Kidney (tissue), 14 donors: ENCODE results near the gene MACROD1. TPM values are rescaled to one million over a fixed set of nuclear protein-coding genes. Genes with fewer than 3 reads are reported as not detected.

Source experiments
- DNase-seq, 5 donors: peaks; one replicate each; pipeline ENCODE4 v3.0.0-alpha.2; 2013 to 2020
- FAIRE-seq: peaks from 2 replicates; lab custom pipeline; 2012; peaks lifted over from hg19 to GRCh38; lab: Jason Lieb, UNC
- H3K27ac ChIP-seq, 2 donors: one replicate each; pipeline ENCODE4 v1.7.0; 2013; ENCODE audit warnings: low read depth in 2 of 2, low read length in 2 of 2, inconsistent platforms in 1 of 2
- H3K27me3 ChIP-seq: one replicate; pipeline ENCODE4 v1.7.1; 2013; ENCODE audit warnings: low read length, inconsistent platforms; ENCODE audit not compliant: control insufficient read depth, insufficient read depth
- H3K36me3 ChIP-seq, 3 donors: one replicate each; pipeline versions ENCODE4 v1.7.0 to v1.7.1; 2013; ENCODE audit warnings: low read length in 3 of 3, control low read depth in 1 of 3, inconsistent platforms in 1 of 3; ENCODE audit not compliant: insufficient read depth in 3 of 3, control insufficient read depth in 2 of 3
- H3K4me1 ChIP-seq, 3 donors: one replicate each; pipeline versions ENCODE4 v1.7.0 to v1.7.1; 2013; ENCODE audit warnings: low read length in 3 of 3, inconsistent platforms in 1 of 3, low read depth in 1 of 3; ENCODE audit not compliant: control insufficient read depth in 2 of 3, insufficient read depth in 2 of 3
- H3K4me3 ChIP-seq, 3 donors: one replicate each; pipeline versions ENCODE4 v1.7.0 to v1.8.1; 2013; ENCODE audit warnings: low read length in 3 of 3, control low read depth in 1 of 3, inconsistent platforms in 1 of 3
- H3K9ac ChIP-seq, 3 donors: one replicate each; pipeline versions ENCODE4 v1.7.0 to v1.7.1; 2013; ENCODE audit warnings: low read length in 3 of 3, control low read depth in 1 of 3, inconsistent platforms in 1 of 3
- H3K9me3 ChIP-seq, 3 donors: one replicate each; pipeline versions ENCODE4 v1.7.0 to v1.7.1; 2013; ENCODE audit warnings: low read length in 3 of 3, control low read depth in 1 of 3, inconsistent platforms in 1 of 3; ENCODE audit not compliant: control insufficient read depth in 2 of 3, insufficient read depth in 1 of 3
- CTCF ChIP-seq: IDR thresholded peaks from 3 replicates; pipeline ENCODE4 v1.5.1; 2012; ENCODE audit warnings: mild to moderate bottlenecking, moderate library complexity, borderline replicate concordance; ENCODE audit not compliant: insufficient read depth; ENCODE audit errors: extremely low read depth
- intact Hi-C: fragments of 100-400 bp; cut with DNase I; formaldehyde crosslinking; loops from one replicate; pipeline ENCODE4 v1.11.1; 2022
- polyA plus RNA-seq: library from polyadenylated mRNA; stranded (reverse); fragments of 350-450 nt; fragmentation: Illumina TruSeq; extraction: RNeasy Lipid Tissue Mini Kit (QIAGEN cat#74804); gene quantifications from one replicate; pipeline ENCODE4 v1.2.3, GENCODE V29; 2014; ENCODE audit warnings: low read depth, low replicate concordance; ENCODE audit not compliant: insufficient read depth
- total RNA-seq: library from RNA; stranded (reverse); fragmentation: NEBNext Ultra II Directional; extraction: Animal tissue kit (Norgen Biotek cat#: 25700); gene quantifications from one replicate; pipeline ENCODE4 v1.2.1, GENCODE V29; 2021
- donor health status: control.
- donor health status: control.
- donor health status: control.
- donor health status: control.
- donor health status: control.
- donor health status: DM: yes; HTN: yes; CAD: no.
- donor health status: Normal renal cell carcinoma (clear cell type).

Gene MACROD1
- total and polyA plus RNA-seq, 2 donors from 2014 or later, result 27.8 to 176 TPM

- TF ChIP-seq CTCF, result peak; percentile 87
- H3K27me3 ChIP-seq, result no peaks in the 10 kb centered on the region
- peaks cover 4 to 37% (median 24%) of the 10 kb centered on the region in 3 donors for H3K36me3 ChIP-seq
- H3K9me3 ChIP-seq, result no peaks in the 10 kb centered on the region
- intact Hi-C loops, result no loop called here
- H3K27ac ChIP-seq, result no peak overlapping the region
- H3K4me3 ChIP-seq, result no peak overlapping the region
- FAIRE-seq (no peak), DNase-seq (peak; percentile 87 to 96 (median 94))
- peaks cover 0 to 5% (median 0%) of the 10 kb centered on the region in 3 donors for H3K4me1 ChIP-seq
- H3K9ac ChIP-seq, result no peak overlapping the region
Measured at GRCh38 chr11:64204464-64204989, 38.6 kb upstream of the MACROD1 start.

- Histone ChIP-seq H3K27me3 (no peaks in the 10 kb centered on the region), H3K9me3 (no peaks in the 10 kb centered on the region), H3K9ac (no peak overlapping the region), H3K36me3 (peaks cover 4 to 37% (median 24%) of the 10 kb centered on the region in 3 donors), H3K4me1 (peaks cover 0 to 5% (median 0%) of the 10 kb centered on the region in 3 donors), H3K27ac (no peak overlapping the region), H3K4me3 (no peak overlapping the region)
- no peak for TF ChIP-seq CTCF
- DNase-seq (peak in 1 of 5 donors; percentile 40), FAIRE-seq (no peak)
- intact Hi-C loops, result no loop called here
Measured at GRCh38 chr11:64204080-64204440, 38.1 kb upstream of the MACROD1 start.

GRCh38 chr11:64203421-64204079 lies 37.6 kb upstream of the MACROD1 start:
- H3K36me3 ChIP-seq, result peaks cover 4 to 37% (median 24%) of the 10 kb centered on the region in 3 donors
- intact Hi-C loops, result no loop called here
- H3K9me3 ChIP-seq, result no peaks in the 10 kb centered on the region
- H3K9ac ChIP-seq, result no peak overlapping the region
- H3K4me3 ChIP-seq, result no peak overlapping the region
- DNase-seq (no peak), FAIRE-seq (no peak)
- H3K4me1 ChIP-seq, result peaks cover 0 to 5% (median 0%) of the 10 kb centered on the region in 3 donors
- no peak for TF ChIP-seq CTCF
- no peak overlapping the region for H3K27ac ChIP-seq
- H3K27me3 ChIP-seq, result no peaks in the 10 kb centered on the region
